Right lobe of liver (tissue), 4 donors: ENCODE measurements around the gene SLC4A4.

Source experiments
- POLR2A ChIP-seq: fragments of 450-650 bp; IDR thresholded peaks from one replicate; pipeline ENCODE4 v1.6.1; 2017; ENCODE audit warnings: antibody characterized with exemption, mild to moderate bottlenecking
- TF ChIP-seq, protein P1 (sequence below), 4 donors: fragments of 200-600 bp in 3 of 4; fragments of 450-650 bp in 1 of 4; IDR thresholded peaks; one replicate each; pipeline versions ENCODE4 v1.5.1 to v1.8.0; 2016 to 2022; ENCODE audit warnings: antibody characterized with exemption in 4 of 4, mild to moderate bottlenecking in 2 of 4
- donor health status: DM: no; HTN: no; CAD: no.
- donor health status: DM: no; HTN: no; CAD: no.
- donor health status: DM: no; HTN: yes; CAD: no.

DNA sequence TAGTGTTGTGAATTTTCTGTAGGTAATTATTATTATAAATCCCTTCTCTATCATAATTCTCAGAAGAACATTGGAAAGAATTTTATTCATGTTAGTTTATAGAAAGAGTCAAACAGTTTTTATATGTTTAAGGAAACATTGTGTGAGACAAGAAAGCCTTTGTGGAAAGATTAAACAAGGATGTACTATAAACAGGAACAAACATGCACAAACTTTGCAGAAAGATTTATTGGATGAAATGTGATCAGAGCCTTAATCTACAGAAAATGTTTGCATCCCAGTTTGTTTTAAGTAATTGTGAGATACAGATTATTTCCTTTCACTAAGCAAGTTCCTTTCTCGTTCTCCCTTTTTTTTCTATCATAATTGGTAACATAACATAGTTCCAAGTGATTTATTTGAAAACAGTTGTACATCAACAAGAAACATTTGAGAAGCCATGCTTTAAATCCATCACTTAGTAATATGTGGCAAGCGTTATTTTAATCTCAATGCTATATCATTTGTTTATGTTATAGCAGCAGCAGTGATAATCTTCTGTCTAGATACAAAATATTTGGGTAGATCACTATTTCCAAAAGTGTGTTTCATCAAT lies 129.4 kb downstream of the SLC4A4 start:
- TF ChIP-seq, protein P1, sequence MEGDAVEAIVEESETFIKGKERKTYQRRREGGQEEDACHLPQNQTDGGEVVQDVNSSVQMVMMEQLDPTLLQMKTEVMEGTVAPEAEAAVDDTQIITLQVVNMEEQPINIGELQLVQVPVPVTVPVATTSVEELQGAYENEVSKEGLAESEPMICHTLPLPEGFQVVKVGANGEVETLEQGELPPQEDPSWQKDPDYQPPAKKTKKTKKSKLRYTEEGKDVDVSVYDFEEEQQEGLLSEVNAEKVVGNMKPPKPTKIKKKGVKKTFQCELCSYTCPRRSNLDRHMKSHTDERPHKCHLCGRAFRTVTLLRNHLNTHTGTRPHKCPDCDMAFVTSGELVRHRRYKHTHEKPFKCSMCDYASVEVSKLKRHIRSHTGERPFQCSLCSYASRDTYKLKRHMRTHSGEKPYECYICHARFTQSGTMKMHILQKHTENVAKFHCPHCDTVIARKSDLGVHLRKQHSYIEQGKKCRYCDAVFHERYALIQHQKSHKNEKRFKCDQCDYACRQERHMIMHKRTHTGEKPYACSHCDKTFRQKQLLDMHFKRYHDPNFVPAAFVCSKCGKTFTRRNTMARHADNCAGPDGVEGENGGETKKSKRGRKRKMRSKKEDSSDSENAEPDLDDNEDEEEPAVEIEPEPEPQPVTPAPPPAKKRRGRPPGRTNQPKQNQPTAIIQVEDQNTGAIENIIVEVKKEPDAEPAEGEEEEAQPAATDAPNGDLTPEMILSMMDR (IDR thresholded peaks at IDR 0.05) = no peak
- no peak for TF ChIP-seq POLR2A
